Measurements from ENCODE around the gene FUCA2. TPM values are rescaled to one million over a fixed set of nuclear protein-coding genes. Genes with fewer than 3 reads are reported as not detected.

Gene FUCA2
- total RNA-seq, 1 donor from 2014 or later, result 64.0 TPM

DNA sequence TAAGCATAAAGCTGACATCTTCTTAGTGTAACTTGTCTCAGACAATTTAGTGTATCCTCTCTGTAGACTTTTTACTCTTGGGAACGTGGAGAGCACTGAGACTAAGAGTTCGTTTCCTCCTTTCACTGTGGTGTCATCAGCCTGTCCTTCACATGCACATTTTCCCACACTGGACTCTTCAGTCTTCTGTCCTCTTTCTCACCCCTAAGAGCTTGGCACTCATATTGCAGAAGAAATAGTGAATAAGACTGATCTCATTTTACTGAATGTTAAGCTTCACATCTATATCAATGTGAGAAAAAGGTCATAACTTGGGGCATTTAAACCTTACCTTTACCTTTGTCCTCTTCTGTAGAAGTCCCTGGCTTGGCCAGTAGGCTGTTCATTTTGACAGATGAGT lies 25.6 kb downstream of the FUCA2 start:
- H3K4me1 Mint-ChIP-seq (ENCODE audit: low read depth, unreplicated experiment), result peaks cover 3% of the 10 kb centered on the region
- H3K27me3 Mint-ChIP-seq (ENCODE audit: low read depth, unreplicated experiment), result no peaks in the 10 kb centered on the region
- Histone ChIP-seq H3K4me3 (ENCODE audit: insufficient read depth, low read depth, low read length) (no peak overlapping the region), H3K9ac (ENCODE audit: low read length) (no peak overlapping the region), H3K4me2 (ENCODE audit: low read length) (no peak overlapping the region), H4K20me1 (ENCODE audit: insufficient read depth, low read length) (no peaks in the 10 kb centered on the region), H3K27me3 (ENCODE audit: insufficient read depth, low read length) (no peaks in the 10 kb centered on the region), H2AFZ (ENCODE audit: low read depth, low read length) (no peak overlapping the region), H3K9me3 (ENCODE audit: insufficient read depth, low read depth, low read length) (no peaks in the 10 kb centered on the region), H3K79me2 (ENCODE audit: insufficient read depth, low read length) (no peaks in the 10 kb centered on the region), H3K36me3 (ENCODE audit: insufficient read depth, low read length) (peaks cover 3% of the 10 kb centered on the region), H3K4me1 (ENCODE audit: insufficient read depth, low read length) (no peaks in the 10 kb centered on the region), H3K27ac (ENCODE audit: low read depth, low read length) (no peak overlapping the region)
- no peak for DNase-seq (ENCODE audit: low read depth)
- no peak overlapping the region for H3K4me3 Mint-ChIP-seq (ENCODE audit: unreplicated experiment)
- no peak for FAIRE-seq
- no peaks in the 10 kb centered on the region for H3K9me3 Mint-ChIP-seq (ENCODE audit: unreplicated experiment)
- TF ChIP-seq, protein P1, sequence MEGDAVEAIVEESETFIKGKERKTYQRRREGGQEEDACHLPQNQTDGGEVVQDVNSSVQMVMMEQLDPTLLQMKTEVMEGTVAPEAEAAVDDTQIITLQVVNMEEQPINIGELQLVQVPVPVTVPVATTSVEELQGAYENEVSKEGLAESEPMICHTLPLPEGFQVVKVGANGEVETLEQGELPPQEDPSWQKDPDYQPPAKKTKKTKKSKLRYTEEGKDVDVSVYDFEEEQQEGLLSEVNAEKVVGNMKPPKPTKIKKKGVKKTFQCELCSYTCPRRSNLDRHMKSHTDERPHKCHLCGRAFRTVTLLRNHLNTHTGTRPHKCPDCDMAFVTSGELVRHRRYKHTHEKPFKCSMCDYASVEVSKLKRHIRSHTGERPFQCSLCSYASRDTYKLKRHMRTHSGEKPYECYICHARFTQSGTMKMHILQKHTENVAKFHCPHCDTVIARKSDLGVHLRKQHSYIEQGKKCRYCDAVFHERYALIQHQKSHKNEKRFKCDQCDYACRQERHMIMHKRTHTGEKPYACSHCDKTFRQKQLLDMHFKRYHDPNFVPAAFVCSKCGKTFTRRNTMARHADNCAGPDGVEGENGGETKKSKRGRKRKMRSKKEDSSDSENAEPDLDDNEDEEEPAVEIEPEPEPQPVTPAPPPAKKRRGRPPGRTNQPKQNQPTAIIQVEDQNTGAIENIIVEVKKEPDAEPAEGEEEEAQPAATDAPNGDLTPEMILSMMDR (IDR thresholded peaks at IDR 0.05; ENCODE audit: insufficient read depth, low read depth, low read length), result no peak
- no peak for TF ChIP-seq EZH2 (IDR thresholded peaks at IDR 0.05; ENCODE audit: insufficient read depth, low read length)
- no peaks in the 10 kb centered on the region for H3K36me3 Mint-ChIP-seq (ENCODE audit: low read depth, unreplicated experiment)
- no peak overlapping the region for H3K27ac Mint-ChIP-seq (ENCODE audit: unreplicated experiment)

DNA sequence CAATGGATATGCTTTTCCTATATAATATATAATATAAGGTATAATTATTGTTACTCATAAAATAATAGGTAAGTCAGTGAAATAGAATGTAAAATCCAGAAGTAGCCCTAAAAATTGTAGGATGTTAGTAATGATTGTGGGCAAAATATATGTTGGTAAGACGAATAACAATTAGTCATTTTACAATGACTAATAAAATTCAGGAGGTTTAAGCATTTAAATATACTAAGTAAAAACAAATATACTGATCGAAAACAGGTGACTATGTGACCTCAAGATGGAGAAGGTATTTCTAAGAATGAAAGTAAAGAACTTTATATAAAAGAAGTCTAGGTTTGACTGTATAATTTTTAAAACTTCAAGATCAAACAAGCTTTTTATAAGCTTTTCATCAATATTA lies 28.9 kb downstream of the FUCA2 start:
- no peak overlapping the region for H3K4me3 Mint-ChIP-seq (ENCODE audit: unreplicated experiment)
- H3K9ac ChIP-seq (ENCODE audit: low read length), result no peak overlapping the region
- H3K4me1 ChIP-seq (ENCODE audit: insufficient read depth, low read length), result no peaks in the 10 kb centered on the region
- peaks cover 4% of the 10 kb centered on the region for H3K36me3 Mint-ChIP-seq (ENCODE audit: low read depth, unreplicated experiment)
- DNase-seq (ENCODE audit: low read depth) (peak; percentile 2), FAIRE-seq (no peak)
- H3K79me2 ChIP-seq (ENCODE audit: insufficient read depth, low read length), result no peaks in the 10 kb centered on the region
- no peak overlapping the region for H3K27ac ChIP-seq (ENCODE audit: low read depth, low read length)
- no peaks in the 10 kb centered on the region for H4K20me1 ChIP-seq (ENCODE audit: insufficient read depth, low read length)
- H3K27ac Mint-ChIP-seq (ENCODE audit: unreplicated experiment), result no peak overlapping the region
- TF ChIP-seq, protein P1 (IDR thresholded peaks at IDR 0.05; ENCODE audit: insufficient read depth, low read depth, low read length), result no peak
- no peak for TF ChIP-seq EZH2 (IDR thresholded peaks at IDR 0.05; ENCODE audit: insufficient read depth, low read length)
- peaks cover 3% of the 10 kb centered on the region for H3K4me1 Mint-ChIP-seq (ENCODE audit: low read depth, unreplicated experiment)
- H3K4me2 ChIP-seq (ENCODE audit: low read length), result no peak overlapping the region
- peaks cover 3% of the 10 kb centered on the region for H3K36me3 ChIP-seq (ENCODE audit: insufficient read depth, low read length)
- no peak overlapping the region for H2AFZ ChIP-seq (ENCODE audit: low read depth, low read length)
- no peaks in the 10 kb centered on the region for H3K9me3 Mint-ChIP-seq (ENCODE audit: unreplicated experiment)
- no peaks in the 10 kb centered on the region for H3K27me3 Mint-ChIP-seq (ENCODE audit: low read depth, unreplicated experiment)
- no peaks in the 10 kb centered on the region for H3K9me3 ChIP-seq (ENCODE audit: insufficient read depth, low read depth, low read length)
- no peaks in the 10 kb centered on the region for H3K27me3 ChIP-seq (ENCODE audit: insufficient read depth, low read length)
- H3K4me3 ChIP-seq (ENCODE audit: insufficient read depth, low read depth, low read length), result no peak overlapping the region

DNA sequence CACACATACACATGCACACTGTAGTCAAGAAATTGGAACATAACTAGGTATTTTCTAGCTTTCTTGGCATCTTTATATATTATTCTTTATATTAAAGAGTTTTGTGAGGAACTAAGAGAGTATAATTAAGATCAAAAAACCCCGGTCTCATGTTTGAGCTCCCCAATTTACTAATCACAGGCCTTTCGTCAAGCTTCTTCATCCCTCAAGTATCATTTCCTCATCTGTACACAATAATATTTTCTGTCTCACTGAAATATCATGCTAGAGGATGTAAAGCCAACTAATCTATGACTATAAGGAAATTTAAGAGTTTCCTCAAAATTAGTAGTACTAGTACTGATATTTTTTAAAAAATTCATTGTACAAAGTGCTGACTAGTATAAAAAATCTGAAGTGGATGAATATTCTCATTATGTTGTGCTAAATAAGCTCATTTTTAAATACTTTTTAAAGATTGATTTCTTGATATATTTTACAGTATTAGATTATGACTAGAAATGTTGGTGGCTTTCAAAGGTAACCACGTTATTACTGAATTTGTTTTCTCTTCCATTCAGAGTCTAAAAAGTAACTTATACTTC lies 32.9 kb downstream of the FUCA2 start:
- Mint-ChIP-seq H3K27me3 (ENCODE audit: low read depth, unreplicated experiment) (no peaks in the 10 kb centered on the region), H3K9me3 (ENCODE audit: unreplicated experiment) (no peaks in the 10 kb centered on the region), H3K36me3 (ENCODE audit: low read depth, unreplicated experiment) (peaks cover 12% of the 10 kb centered on the region)

More for the DNA sequence above, 32.9 kb downstream of the FUCA2 start:
- FAIRE-seq (no peak), DNase-seq (ENCODE audit: low read depth) (no peak)
- Histone ChIP-seq H2AFZ (ENCODE audit: low read depth, low read length) (no peak overlapping the region), H3K36me3 (ENCODE audit: insufficient read depth, low read length) (no peaks in the 10 kb centered on the region), H4K20me1 (ENCODE audit: insufficient read depth, low read length) (no peaks in the 10 kb centered on the region), H3K4me2 (ENCODE audit: low read length) (no peak overlapping the region), H3K27ac (ENCODE audit: low read depth, low read length) (no peak overlapping the region), H3K79me2 (ENCODE audit: insufficient read depth, low read length) (no peaks in the 10 kb centered on the region), H3K4me1 (ENCODE audit: insufficient read depth, low read length) (no peaks in the 10 kb centered on the region), H3K4me3 (ENCODE audit: insufficient read depth, low read depth, low read length) (no peak overlapping the region), H3K9me3 (ENCODE audit: insufficient read depth, low read depth, low read length) (no peaks in the 10 kb centered on the region), H3K9ac (ENCODE audit: low read length) (no peak overlapping the region), H3K27me3 (ENCODE audit: insufficient read depth, low read length) (no peaks in the 10 kb centered on the region)
- no peak for TF ChIP-seq EZH2 (IDR thresholded peaks at IDR 0.05; ENCODE audit: insufficient read depth, low read length)
- TF ChIP-seq, protein P1 (IDR thresholded peaks at IDR 0.05; ENCODE audit: insufficient read depth, low read depth, low read length), result no peak
- Mint-ChIP-seq H3K27ac (ENCODE audit: unreplicated experiment) (no peak overlapping the region), H3K4me1 (ENCODE audit: low read depth, unreplicated experiment) (peaks cover 3% of the 10 kb centered on the region), H3K4me3 (ENCODE audit: unreplicated experiment) (no peak overlapping the region)
